HEK293T (cell line): Measurements from ENCODE around the gene FLCN.

Experiments
- ELF4 ChIP-seq: fragments of 450-650 bp; IDR thresholded peaks from 2 replicates; pipeline ENCODE4 v1.6.1; 2017; ENCODE audit warnings: antibody characterized with exemption
- FOXM1 ChIP-seq: fragments of 450-650 bp; IDR thresholded peaks from 2 replicates; pipeline ENCODE4 v1.6.1; 2017; ENCODE audit warnings: mild to moderate bottlenecking, borderline replicate concordance
- LEF1 ChIP-seq: fragments of 450-650 bp; IDR thresholded peaks from 2 replicates; pipeline ENCODE4 v1.6.1; 2017; ENCODE audit warnings: mild to moderate bottlenecking, borderline replicate concordance
- NFRKB ChIP-seq: fragments of 450-650 bp; IDR thresholded peaks from 2 replicates; pipeline ENCODE4 v1.6.1; 2016; ENCODE audit warnings: mild to moderate bottlenecking, moderate library complexity
- PKNOX1 ChIP-seq: fragments of 450-650 bp; IDR thresholded peaks from 2 replicates; pipeline ENCODE4 v1.6.1; 2016
- SP1 ChIP-seq: fragments of 450-650 bp; IDR thresholded peaks from 2 replicates; pipeline ENCODE4 v1.6.1; 2017
- SUZ12 ChIP-seq: fragments of 450-650 bp; IDR thresholded peaks from 2 replicates; pipeline ENCODE4 v1.6.1; 2016; ENCODE audit warnings: mild to moderate bottlenecking
- TARDBP ChIP-seq: fragments of 450-650 bp; IDR thresholded peaks from 2 replicates; pipeline ENCODE4 v1.6.1; 2016

GRCh38 chr17:17252149-17252661 lies 15.2 kb upstream of the FLCN start:
- TF ChIP-seq LEF1, result no peak
- TF ChIP-seq SUZ12, result no peak
- TF ChIP-seq FOXM1, result no peak
- TF ChIP-seq TARDBP, result no peak
- no peak for TF ChIP-seq ELF4
- TF ChIP-seq NFRKB, result no peak
- TF ChIP-seq PKNOX1, result no peak
- TF ChIP-seq SP1, result no peak
